ENCODE measurements around the gene ENOX2.

- TF ChIP-seq POLR2AphosphoS5 (IDR thresholded peaks at IDR 0.05) (no peak), CTCF (IDR thresholded peaks at IDR 0.05) (no peak), POLR2A (IDR thresholded peaks at IDR 0.05) (no peak)
Observed at GRCh38 chrX:130902446-130902782, 595 bp downstream of the ENOX2 start.
